Thoracic aorta (tissue), 2 donors: ENCODE measurements around the gene UMODL1. TPM values are rescaled to one million over a fixed set of nuclear protein-coding genes. Genes with fewer than 3 reads are reported as not detected.

Source experiments
- ATAC-seq: fragments of 150-250 bp; one replicate; pipeline ENCODE4 v1.8.0; 2017; ENCODE audit warnings: low read depth; ENCODE audit not compliant: insufficient number of reproducible peaks, low FRiP score
- DNase-seq: peaks from one replicate; pipeline ENCODE4 v3.0.0-alpha.2; 2020; ENCODE audit warnings: low spot score
- H3K27ac ChIP-seq, 2 donors: fragments of 200-600 bp; sonication (generic); 1 replicate in 1 of 2; 2 replicates in 1 of 2; pipeline ENCODE4 v1.5.1; 2016; ENCODE audit warnings: mild to moderate bottlenecking in 2 of 2, moderate library complexity in 2 of 2
- H3K27me3 ChIP-seq: fragments of 200-600 bp; sonication (generic); replicated peaks from 2 replicates; pipeline ENCODE4 v1.6.0; 2016; ENCODE audit warnings: mild to moderate bottlenecking; ENCODE audit not compliant: insufficient read depth
- H3K36me3 ChIP-seq: fragments of 200-600 bp; sonication (generic); one replicate; pipeline ENCODE4 v1.5.1; 2016
- H3K4me1 ChIP-seq, 2 donors: fragments of 200-600 bp; sonication (generic); 1 replicate in 1 of 2; 2 replicates in 1 of 2; pipeline versions ENCODE4 v1.5.1 to v1.6.0; 2016; ENCODE audit warnings: low read depth in 2 of 2, mild to moderate bottlenecking in 1 of 2; ENCODE audit not compliant: control insufficient read depth in 1 of 2
- H3K4me3 ChIP-seq: fragments of 200-600 bp; sonication (generic); 2 replicates; pipeline ENCODE4 v1.5.1; 2016; ENCODE audit warnings: mild to moderate bottlenecking
- H3K9me3 ChIP-seq: fragments of 200-600 bp; sonication (generic); 2 replicates; pipeline ENCODE4 v1.5.1; 2016
- total RNA-seq, 2 donors: library from RNA; depleted of rRNA; stranded (reverse); fragments of >200 nt; gene quantifications; one replicate each; pipeline versions ENCODE4 v1.1.0 to v1.2.3, GENCODE V29; 2016
- TF ChIP-seq, protein P1 (sequence below): fragments of 200-600 bp; sonication (generic); IDR thresholded peaks from one replicate; pipeline ENCODE4 v1.5.1; 2019; ENCODE audit warnings: antibody characterized with exemption

Gene UMODL1
- total RNA-seq, 2 donors from 2014 or later = 0.14 TPM; not detected in 1

DNA sequence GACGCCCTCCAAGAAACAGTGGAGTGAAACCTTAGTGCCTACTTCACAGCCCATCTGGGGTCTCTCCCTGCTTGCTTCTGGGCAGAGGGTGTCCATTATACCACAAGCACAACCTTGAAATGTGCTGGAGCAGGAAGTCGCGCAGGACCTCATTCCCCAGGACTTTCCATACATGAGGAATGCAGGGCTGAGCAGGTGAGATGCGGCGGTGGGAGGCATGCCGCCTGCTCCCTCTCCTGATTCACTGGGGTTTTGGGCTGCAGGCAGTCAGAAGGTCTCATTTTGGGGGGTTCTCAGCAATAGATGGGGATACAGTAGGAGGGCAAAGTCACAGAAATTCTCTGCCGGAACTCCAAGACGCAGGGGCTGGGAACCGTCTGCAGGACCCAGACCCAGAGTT, 15.7 kb upstream of the UMODL1 start:
- no peaks in the 10 kb centered on the region for H3K27me3 ChIP-seq
- H3K9me3 ChIP-seq = no peaks in the 10 kb centered on the region
- ATAC-seq (no peak), DNase-seq (no peak)
- peaks cover 4 to 40% of the 10 kb centered on the region in 2 donors for H3K4me1 ChIP-seq
- no peaks in the 10 kb centered on the region for H3K36me3 ChIP-seq
- TF ChIP-seq, protein P1, sequence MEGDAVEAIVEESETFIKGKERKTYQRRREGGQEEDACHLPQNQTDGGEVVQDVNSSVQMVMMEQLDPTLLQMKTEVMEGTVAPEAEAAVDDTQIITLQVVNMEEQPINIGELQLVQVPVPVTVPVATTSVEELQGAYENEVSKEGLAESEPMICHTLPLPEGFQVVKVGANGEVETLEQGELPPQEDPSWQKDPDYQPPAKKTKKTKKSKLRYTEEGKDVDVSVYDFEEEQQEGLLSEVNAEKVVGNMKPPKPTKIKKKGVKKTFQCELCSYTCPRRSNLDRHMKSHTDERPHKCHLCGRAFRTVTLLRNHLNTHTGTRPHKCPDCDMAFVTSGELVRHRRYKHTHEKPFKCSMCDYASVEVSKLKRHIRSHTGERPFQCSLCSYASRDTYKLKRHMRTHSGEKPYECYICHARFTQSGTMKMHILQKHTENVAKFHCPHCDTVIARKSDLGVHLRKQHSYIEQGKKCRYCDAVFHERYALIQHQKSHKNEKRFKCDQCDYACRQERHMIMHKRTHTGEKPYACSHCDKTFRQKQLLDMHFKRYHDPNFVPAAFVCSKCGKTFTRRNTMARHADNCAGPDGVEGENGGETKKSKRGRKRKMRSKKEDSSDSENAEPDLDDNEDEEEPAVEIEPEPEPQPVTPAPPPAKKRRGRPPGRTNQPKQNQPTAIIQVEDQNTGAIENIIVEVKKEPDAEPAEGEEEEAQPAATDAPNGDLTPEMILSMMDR = no peak
- no peak overlapping the region for H3K4me3 ChIP-seq
- H3K27ac ChIP-seq = no peak overlapping the region

DNA sequence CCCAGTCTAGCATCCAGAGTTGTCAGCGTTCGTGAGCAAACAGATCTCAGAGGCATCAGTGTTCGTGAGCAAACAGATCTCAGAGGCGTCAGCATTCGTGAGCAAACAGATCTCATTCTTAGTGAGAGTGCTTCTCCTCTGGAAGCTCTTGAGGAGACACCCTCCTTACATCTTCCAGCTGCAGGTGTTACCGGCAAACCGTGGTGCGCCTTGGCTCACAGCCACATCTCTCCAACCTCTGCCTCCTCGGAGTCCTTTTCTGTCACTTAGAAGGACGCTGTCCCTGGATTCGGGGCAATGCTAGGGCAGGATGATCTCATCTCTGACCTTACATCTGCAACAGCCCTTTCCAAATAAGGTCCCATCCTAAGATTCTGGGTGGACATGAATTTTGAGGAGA, 14.6 kb upstream of the UMODL1 start:
- DNase-seq (no peak), ATAC-seq (no peak)
- no peaks in the 10 kb centered on the region for H3K27me3 ChIP-seq
- H3K9me3 ChIP-seq = no peaks in the 10 kb centered on the region
- no peak overlapping the region for H3K4me3 ChIP-seq
- peaks cover 4 to 40% of the 10 kb centered on the region in 2 donors for H3K4me1 ChIP-seq
- no peaks in the 10 kb centered on the region for H3K36me3 ChIP-seq
- H3K27ac ChIP-seq = peak overlapping the region; percentile 83 to 86
- TF ChIP-seq, protein P1 = no peak

DNA sequence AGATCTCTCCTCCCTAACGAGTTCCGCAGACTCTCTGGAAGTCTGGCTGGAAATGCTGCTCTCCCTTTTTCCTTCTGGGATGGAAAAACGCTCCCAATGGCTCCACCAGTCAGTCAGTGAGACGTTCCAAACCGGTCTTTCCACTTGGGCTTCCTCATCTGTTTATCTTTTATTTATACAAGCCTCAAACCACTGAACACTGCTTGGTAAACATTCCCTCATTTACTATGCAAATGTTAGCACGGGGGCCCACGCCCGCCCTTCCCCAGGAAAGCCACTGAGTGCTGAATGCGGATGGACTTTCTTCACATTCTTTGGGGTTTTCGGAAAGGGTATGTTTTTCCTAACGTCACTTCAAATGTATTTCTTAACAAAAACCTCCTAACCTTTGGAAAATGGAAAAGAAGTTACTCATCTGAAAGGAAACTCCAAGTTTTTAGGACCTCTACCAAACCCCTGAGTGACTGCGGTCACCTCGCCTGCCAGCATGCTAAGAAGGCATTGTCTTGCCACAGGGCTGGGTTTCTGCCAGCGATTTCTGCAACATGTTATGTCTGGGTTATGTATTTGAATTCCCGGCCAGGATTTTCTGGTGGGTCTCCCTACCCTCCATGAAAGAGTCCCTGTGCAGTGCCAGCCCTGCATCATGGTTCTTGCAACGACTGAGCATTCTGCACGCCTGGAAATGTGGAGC, 14.0 kb upstream of the UMODL1 start:
- peak overlapping the region; percentile 36 for H3K4me3 ChIP-seq
- TF ChIP-seq, protein P1 = no peak
- H3K9me3 ChIP-seq = no peaks in the 10 kb centered on the region
- no peaks in the 10 kb centered on the region for H3K36me3 ChIP-seq
- peak overlapping the region; percentile 83 to 86 for H3K27ac ChIP-seq
- H3K4me1 ChIP-seq = peaks cover 4 to 40% of the 10 kb centered on the region in 2 donors
- H3K27me3 ChIP-seq = no peaks in the 10 kb centered on the region
- peak; percentile 75 for DNase-seq
- peak; percentile 58 for ATAC-seq

DNA sequence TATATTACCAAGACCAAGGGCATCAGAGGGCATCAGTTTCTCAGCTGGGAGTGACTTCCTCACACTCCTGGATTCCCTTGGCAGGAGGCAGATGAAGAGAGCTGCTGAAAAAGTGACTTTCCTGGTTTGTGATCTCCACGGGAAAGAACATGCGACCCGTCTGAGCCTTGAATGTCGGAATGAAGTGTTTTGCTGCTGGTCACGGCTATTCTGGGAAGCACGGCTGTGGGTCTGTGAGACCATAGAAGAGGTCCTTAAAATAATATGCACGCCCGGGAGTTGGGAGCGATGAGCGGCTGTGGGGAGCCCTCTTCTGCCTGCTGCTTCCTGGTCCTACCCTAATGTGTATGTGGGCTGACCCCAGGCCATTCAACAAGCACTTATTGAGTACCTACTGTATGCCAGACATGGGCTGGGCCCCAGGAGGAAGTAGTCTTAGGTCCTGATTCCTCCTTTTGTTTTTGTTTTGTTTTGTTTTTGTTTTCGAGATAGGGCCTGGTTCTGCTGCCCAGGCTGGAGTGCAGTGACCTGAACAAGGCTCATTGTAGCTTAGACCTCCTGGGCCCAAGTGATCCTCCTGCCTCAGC, 13.2 kb upstream of the UMODL1 start:
- TF ChIP-seq, protein P1 = no peak
- ATAC-seq (no peak), DNase-seq (no peak)
- H3K36me3 ChIP-seq = no peaks in the 10 kb centered on the region
- no peaks in the 10 kb centered on the region for H3K27me3 ChIP-seq
- H3K9me3 ChIP-seq = no peaks in the 10 kb centered on the region
- peak overlapping the region; percentile 83 to 86 for H3K27ac ChIP-seq
- H3K4me3 ChIP-seq = no peak overlapping the region
- peaks cover 4 to 40% of the 10 kb centered on the region in 2 donors for H3K4me1 ChIP-seq

DNA sequence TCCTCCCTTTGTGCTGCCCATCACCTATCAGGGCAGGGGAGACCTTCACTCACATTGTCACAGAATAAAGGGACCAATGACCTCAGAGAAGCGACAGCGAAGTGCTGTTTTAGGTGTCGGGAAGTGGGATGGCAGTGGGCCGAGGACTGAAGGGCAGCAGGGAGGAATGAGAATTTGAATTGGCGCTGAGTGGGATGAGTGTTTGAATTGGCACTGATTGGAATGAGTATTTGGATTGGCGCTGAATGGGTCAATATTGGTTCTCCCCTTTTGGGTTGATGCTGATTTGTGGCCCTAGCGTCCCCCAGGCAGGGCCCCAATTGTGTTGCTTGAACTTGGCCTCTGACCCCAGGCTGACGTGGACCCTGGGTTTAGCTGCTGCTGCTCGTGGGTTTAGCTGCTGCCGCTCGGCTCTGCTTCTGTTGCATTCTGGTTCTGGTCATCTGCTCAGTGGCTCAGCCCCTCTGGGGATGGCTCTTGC, 12.4 kb upstream of the UMODL1 start:
- TF ChIP-seq, protein P1 = no peak
- DNase-seq = no peak

More for the DNA sequence above, 12.4 kb upstream of the UMODL1 start:
- Histone ChIP-seq H3K9me3 (no peaks in the 10 kb centered on the region), H3K4me1 (peaks cover 4 to 40% of the 10 kb centered on the region in 2 donors), H3K27ac (peak overlapping the region; percentile 83 to 86), H3K4me3 (no peak overlapping the region), H3K27me3 (no peaks in the 10 kb centered on the region), H3K36me3 (no peaks in the 10 kb centered on the region)
- ATAC-seq = no peak
